Neural cell (in vitro differentiated cells): ENCODE results near the gene TNFRSF4. TPM values are rescaled to one million over a fixed set of nuclear protein-coding genes. Genes with fewer than 3 reads are reported as not detected.

Experiments used
- H2AFZ ChIP-seq: fragments of 200-600, 300-800 bp; sonication (generic), shearing (Covaris generic); 2 replicates; pipeline ENCODE4 v1.6.0; 2014; ENCODE audit warnings: low read depth, mild to moderate bottlenecking, antibody characterized with exemption, low read length, moderate library complexity
- H3F3A ChIP-seq: fragments of 200-600 bp; shearing (Covaris generic); 2 replicates; pipeline ENCODE4 v1.6.1; 2016; ENCODE audit warnings: mild to moderate bottlenecking, moderate library complexity, mixed read lengths, antibody characterized with exemption, low read length; ENCODE audit not compliant: insufficient read depth, poor library complexity, severe bottlenecking
- H3K27ac ChIP-seq: fragments of 200-600, 300-800 bp; sonication (generic), shearing (Covaris generic); 2 replicates; pipeline ENCODE4 v1.5.1; 2014; ENCODE audit warnings: mild to moderate bottlenecking, low read length, moderate library complexity
- H3K27me3 ChIP-seq: fragments of 300-800, 200-600 bp; sonication (generic), shearing (Covaris generic); 2 replicates; pipeline ENCODE4 v1.6.0; 2014; ENCODE audit warnings: mild to moderate bottlenecking, low read depth, low read length, moderate library complexity; ENCODE audit not compliant: insufficient read depth
- H3K36me3 ChIP-seq: fragments of 300-800, 200-600 bp; sonication (generic), shearing (Covaris generic); 2 replicates; pipeline ENCODE4 v1.5.1; 2014; ENCODE audit warnings: mild to moderate bottlenecking, antibody characterized with exemption, low read length, moderate library complexity; ENCODE audit not compliant: insufficient read depth
- H3K4me2 ChIP-seq: fragments of 300-800, 200-600 bp; sonication (generic), shearing (Covaris generic); 2 replicates; pipeline ENCODE4 v1.6.0; 2014; ENCODE audit warnings: mild to moderate bottlenecking, low read length
- H3K4me3 ChIP-seq: fragments of 300-800, 200-600 bp; sonication (generic), shearing (Covaris generic); 2 replicates; pipeline ENCODE4 v1.5.1; 2014; ENCODE audit warnings: mild to moderate bottlenecking, low read length, moderate library complexity
- H3K79me2 ChIP-seq: fragments of 200-600 bp; shearing (Covaris generic); replicated peaks from 2 replicates; pipeline ENCODE4 v1.6.0; 2014; ENCODE audit warnings: mild to moderate bottlenecking, low read length, moderate library complexity; ENCODE audit not compliant: insufficient read depth
- H3K9ac ChIP-seq: fragments of 300-800, 200-600 bp; sonication (generic), shearing (Covaris generic); 2 replicates; pipeline ENCODE4 v1.6.1; 2016; ENCODE audit warnings: mild to moderate bottlenecking, low read length, mixed read lengths
- H3K9me2 ChIP-seq: fragments of 200-600 bp; shearing (Covaris generic); 2 replicates; pipeline ENCODE4 v1.6.1; 2016; ENCODE audit warnings: mild to moderate bottlenecking, low read length, mixed read lengths; ENCODE audit not compliant: insufficient read depth
- H3K9me3 ChIP-seq: fragments of 200-600, 300-800 bp; sonication (generic), shearing (Covaris generic); 2 replicates; pipeline ENCODE4 v1.6.1; 2016; ENCODE audit warnings: mild to moderate bottlenecking, mixed run types, low read length, moderate library complexity, mixed read lengths
- H4K20me1 ChIP-seq: fragments of 200-600 bp; shearing (Covaris generic); 2 replicates; pipeline ENCODE4 v1.6.1; 2016; ENCODE audit warnings: mild to moderate bottlenecking, mixed run types; ENCODE audit not compliant: insufficient read depth
- EP300 ChIP-seq: fragments of 450-650 bp; conservative IDR thresholded peaks from 2 replicates; pipeline ENCODE4 v1.6.1; 2014; ENCODE audit warnings: antibody characterized with exemption, mild to moderate bottlenecking, moderate library complexity; ENCODE audit not compliant: poor library complexity, severe bottlenecking
- EZH2 ChIP-seq: fragments of 200-600, 300-800 bp; shearing (Covaris generic), sonication (generic); IDR thresholded peaks from 2 replicates; pipeline ENCODE4 v1.6.1; 2014; ENCODE audit warnings: antibody characterized with exemption, low read length, borderline replicate concordance, mild to moderate bottlenecking; ENCODE audit not compliant: insufficient read depth, poor library complexity, severe bottlenecking
- MXI1 ChIP-seq: fragments of 450-650 bp; conservative IDR thresholded peaks from 2 replicates; pipeline ENCODE4 v1.6.1; 2014; ENCODE audit warnings: antibody characterized with exemption, mild to moderate bottlenecking; ENCODE audit not compliant: poor library complexity, severe bottlenecking
- POLR2AphosphoS5 ChIP-seq: IDR thresholded peaks from 2 replicates; pipeline ENCODE4 v1.6.1; 2012
- RAD21 ChIP-seq: fragments of 450-650 bp; conservative IDR thresholded peaks from 2 replicates; pipeline ENCODE4 v1.6.1; 2014; ENCODE audit warnings: antibody characterized with exemption, mild to moderate bottlenecking, moderate library complexity
- SMC3 ChIP-seq: fragments of 450-650 bp; conservative IDR thresholded peaks from 2 replicates; pipeline ENCODE4 v1.6.1; 2014; ENCODE audit warnings: antibody characterized with exemption, mild to moderate bottlenecking, moderate library complexity; ENCODE audit not compliant: poor library complexity
- TAF1 ChIP-seq: IDR thresholded peaks from 2 replicates; pipeline ENCODE4 v1.6.1; 2012; ENCODE audit warnings: low read depth
- polyA plus RNA-seq: library from polyadenylated mRNA; depleted of rRNA; stranded (reverse); fragments of >200 nt; gene quantifications from 2 replicates; pipeline ENCODE4 v1.2.3, GENCODE V29; 2014
- TF ChIP-seq, protein P1 (sequence below): fragments of 450-650 bp; IDR thresholded peaks from 2 replicates; pipeline ENCODE4 v1.5.1; 2014; ENCODE audit warnings: antibody characterized with exemption, mild to moderate bottlenecking, moderate library complexity; ENCODE audit not compliant: poor library complexity, severe bottlenecking
- TF ChIP-seq, protein P2 (sequence below): IDR thresholded peaks from 2 replicates; pipeline ENCODE4 v1.6.1; 2012; ENCODE audit warnings: borderline replicate concordance

TNFRSF4 gene
- polyA plus RNA-seq, 1 donor from 2014 or later = not detected

DNA sequence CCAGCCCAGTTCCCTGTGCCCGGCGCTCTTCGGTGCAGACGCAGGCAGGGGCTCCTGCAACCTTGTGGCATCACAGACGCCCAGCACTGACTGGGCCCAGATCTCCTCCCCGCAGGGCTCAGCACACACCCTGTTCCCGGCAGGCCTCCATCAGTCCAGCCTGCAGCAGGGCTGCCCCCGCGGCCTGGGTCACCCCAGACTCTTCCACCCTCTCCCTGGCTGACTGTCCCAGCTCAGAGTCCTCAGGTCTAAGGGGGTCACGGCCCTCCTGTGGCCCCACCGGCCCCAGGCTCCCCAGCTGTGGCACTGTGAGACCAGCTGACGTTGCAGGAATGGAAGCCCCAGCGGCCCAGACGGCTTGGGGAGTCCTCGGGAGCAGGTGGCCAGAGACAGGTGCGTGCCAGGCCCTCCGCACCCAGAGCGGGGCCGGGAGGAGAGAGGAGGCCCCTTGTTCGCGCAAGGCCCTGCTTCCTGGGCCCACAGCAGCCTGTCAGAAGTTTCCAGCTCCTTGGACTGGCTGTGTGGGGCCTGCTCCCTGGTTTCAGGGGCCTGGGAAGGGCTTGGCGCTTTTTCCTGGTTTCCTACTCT is 22.3 kb upstream of the TNFRSF4 start:
- Histone ChIP-seq H3K27me3 (no peaks in the 10 kb centered on the region), H2AFZ (no peak overlapping the region), H3K9me2 (no peaks in the 10 kb centered on the region), H3K27ac (no peak overlapping the region), H4K20me1 (no peaks in the 10 kb centered on the region), H3K9ac (no peak overlapping the region), H3K36me3 (no peaks in the 10 kb centered on the region), H3F3A (no peaks in the 10 kb centered on the region), H3K9me3 (no peaks in the 10 kb centered on the region), H3K79me2 (peaks cover 3% of the 10 kb centered on the region), H3K4me3 (no peak overlapping the region), H3K4me2 (no peak overlapping the region)
- TF ChIP-seq TAF1 (no peak), RAD21 (no peak), POLR2AphosphoS5 (no peak), EP300 (no peak), SMC3 (no peak), EZH2 (no peak), MXI1 (no peak)
- TF ChIP-seq, protein P1, sequence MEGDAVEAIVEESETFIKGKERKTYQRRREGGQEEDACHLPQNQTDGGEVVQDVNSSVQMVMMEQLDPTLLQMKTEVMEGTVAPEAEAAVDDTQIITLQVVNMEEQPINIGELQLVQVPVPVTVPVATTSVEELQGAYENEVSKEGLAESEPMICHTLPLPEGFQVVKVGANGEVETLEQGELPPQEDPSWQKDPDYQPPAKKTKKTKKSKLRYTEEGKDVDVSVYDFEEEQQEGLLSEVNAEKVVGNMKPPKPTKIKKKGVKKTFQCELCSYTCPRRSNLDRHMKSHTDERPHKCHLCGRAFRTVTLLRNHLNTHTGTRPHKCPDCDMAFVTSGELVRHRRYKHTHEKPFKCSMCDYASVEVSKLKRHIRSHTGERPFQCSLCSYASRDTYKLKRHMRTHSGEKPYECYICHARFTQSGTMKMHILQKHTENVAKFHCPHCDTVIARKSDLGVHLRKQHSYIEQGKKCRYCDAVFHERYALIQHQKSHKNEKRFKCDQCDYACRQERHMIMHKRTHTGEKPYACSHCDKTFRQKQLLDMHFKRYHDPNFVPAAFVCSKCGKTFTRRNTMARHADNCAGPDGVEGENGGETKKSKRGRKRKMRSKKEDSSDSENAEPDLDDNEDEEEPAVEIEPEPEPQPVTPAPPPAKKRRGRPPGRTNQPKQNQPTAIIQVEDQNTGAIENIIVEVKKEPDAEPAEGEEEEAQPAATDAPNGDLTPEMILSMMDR = no peak
- TF ChIP-seq, protein P2, sequence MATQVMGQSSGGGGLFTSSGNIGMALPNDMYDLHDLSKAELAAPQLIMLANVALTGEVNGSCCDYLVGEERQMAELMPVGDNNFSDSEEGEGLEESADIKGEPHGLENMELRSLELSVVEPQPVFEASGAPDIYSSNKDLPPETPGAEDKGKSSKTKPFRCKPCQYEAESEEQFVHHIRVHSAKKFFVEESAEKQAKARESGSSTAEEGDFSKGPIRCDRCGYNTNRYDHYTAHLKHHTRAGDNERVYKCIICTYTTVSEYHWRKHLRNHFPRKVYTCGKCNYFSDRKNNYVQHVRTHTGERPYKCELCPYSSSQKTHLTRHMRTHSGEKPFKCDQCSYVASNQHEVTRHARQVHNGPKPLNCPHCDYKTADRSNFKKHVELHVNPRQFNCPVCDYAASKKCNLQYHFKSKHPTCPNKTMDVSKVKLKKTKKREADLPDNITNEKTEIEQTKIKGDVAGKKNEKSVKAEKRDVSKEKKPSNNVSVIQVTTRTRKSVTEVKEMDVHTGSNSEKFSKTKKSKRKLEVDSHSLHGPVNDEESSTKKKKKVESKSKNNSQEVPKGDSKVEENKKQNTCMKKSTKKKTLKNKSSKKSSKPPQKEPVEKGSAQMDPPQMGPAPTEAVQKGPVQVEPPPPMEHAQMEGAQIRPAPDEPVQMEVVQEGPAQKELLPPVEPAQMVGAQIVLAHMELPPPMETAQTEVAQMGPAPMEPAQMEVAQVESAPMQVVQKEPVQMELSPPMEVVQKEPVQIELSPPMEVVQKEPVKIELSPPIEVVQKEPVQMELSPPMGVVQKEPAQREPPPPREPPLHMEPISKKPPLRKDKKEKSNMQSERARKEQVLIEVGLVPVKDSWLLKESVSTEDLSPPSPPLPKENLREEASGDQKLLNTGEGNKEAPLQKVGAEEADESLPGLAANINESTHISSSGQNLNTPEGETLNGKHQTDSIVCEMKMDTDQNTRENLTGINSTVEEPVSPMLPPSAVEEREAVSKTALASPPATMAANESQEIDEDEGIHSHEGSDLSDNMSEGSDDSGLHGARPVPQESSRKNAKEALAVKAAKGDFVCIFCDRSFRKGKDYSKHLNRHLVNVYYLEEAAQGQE = no peak

DNA sequence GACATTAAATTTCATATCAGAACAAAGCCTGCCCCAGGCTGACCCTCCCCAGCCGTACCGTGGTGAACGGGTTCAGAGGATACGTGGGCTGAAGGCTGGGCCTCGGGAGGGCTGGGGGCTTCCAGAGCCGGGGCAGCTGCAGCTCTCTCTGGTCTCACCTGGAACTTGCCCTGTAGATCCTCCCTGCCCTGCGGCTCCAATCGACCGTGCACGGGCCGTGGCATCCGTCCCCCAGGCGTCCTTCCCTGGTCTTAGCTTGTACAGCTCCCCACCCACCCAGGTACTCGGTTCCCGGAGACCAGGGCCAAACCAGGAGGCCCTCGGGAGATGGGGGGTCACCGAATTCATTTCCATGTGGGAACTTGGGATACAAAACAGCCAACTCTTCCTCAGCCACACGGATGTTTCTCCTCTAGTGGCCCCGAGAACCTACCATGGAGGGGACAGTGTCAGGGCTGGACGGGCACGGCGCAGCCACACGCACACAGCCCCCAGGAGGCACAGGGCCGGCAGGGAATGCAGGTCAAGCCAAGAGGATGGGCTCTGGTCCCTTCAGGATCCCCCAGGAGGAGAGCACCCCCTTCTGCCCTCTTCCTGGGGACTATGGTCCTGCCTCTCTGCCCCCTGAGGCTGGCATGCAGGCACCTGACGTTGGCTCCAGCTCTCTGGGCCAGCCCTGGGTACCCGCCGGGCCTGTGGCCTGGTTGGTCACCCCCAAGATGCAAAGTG is 21.2 kb upstream of the TNFRSF4 start:
- H3K27me3 ChIP-seq = no peaks in the 10 kb centered on the region
- no peaks in the 10 kb centered on the region for H3K36me3 ChIP-seq
- H3K9me3 ChIP-seq = no peaks in the 10 kb centered on the region
- H3F3A ChIP-seq = no peaks in the 10 kb centered on the region
- H3K79me2 ChIP-seq = peaks cover 13% of the 10 kb centered on the region
- no peak overlapping the region for H3K9ac ChIP-seq
- H3K27ac ChIP-seq = no peak overlapping the region
- H2AFZ ChIP-seq = no peak overlapping the region
- H4K20me1 ChIP-seq = no peaks in the 10 kb centered on the region
- no peaks in the 10 kb centered on the region for H3K9me2 ChIP-seq
- H3K4me2 ChIP-seq = no peak overlapping the region
- no peak for TF ChIP-seq MXI1
- no peak for TF ChIP-seq EZH2
- H3K4me3 ChIP-seq = no peak overlapping the region
